H9 (cell line): ENCODE data around the gene MLANA. TPM values are rescaled to one million over a fixed set of nuclear protein-coding genes. Genes with fewer than 3 reads are reported as not detected.

Experiments
- DNase-seq: peaks from one replicate; pipeline ENCODE4 v3.0.0-alpha.2; 2017
- H2AFZ ChIP-seq: one replicate; pipeline ENCODE4 v1.6.1; 2013; ENCODE audit warnings: mild to moderate bottlenecking, low read length, control low read depth, moderate library complexity
- H2AK5ac ChIP-seq: 2 replicates; pipeline ENCODE4 v1.6.1; 2013; ENCODE audit warnings: low read length, control low read depth, mixed read lengths; ENCODE audit not compliant: insufficient read length
- H2BK120ac ChIP-seq: one replicate; pipeline ENCODE4 v1.6.1; 2013; ENCODE audit warnings: low read depth, mild to moderate bottlenecking, low read length, control low read depth, inconsistent platforms; ENCODE audit not compliant: poor library complexity, severe bottlenecking
- H2BK12ac ChIP-seq: 2 replicates; pipeline ENCODE4 v1.6.1; 2013; ENCODE audit warnings: low read length, control low read depth, mixed read lengths, low read depth; ENCODE audit not compliant: insufficient read length
- H2BK15ac ChIP-seq: 2 replicates; pipeline ENCODE4 v1.6.1; 2013; ENCODE audit warnings: low read depth, low read length, control low read depth
- H2BK20ac ChIP-seq: one replicate; pipeline ENCODE4 v1.6.1; 2013; ENCODE audit warnings: low read depth, mild to moderate bottlenecking, low read length, control low read depth, inconsistent platforms; ENCODE audit not compliant: poor library complexity, severe bottlenecking
- H2BK5ac ChIP-seq: 2 replicates; pipeline ENCODE4 v1.6.1; 2013; ENCODE audit warnings: low read length, control low read depth, mixed read lengths; ENCODE audit not compliant: insufficient read length
- H3K14ac ChIP-seq: 2 replicates; pipeline ENCODE4 v1.6.1; 2013; ENCODE audit warnings: low read length, control low read depth; ENCODE audit not compliant: insufficient read depth
- H3K18ac ChIP-seq: 2 replicates; pipeline ENCODE4 v1.6.1; 2013; ENCODE audit warnings: low read depth, mild to moderate bottlenecking, mixed read lengths, low read length, control low read depth; ENCODE audit not compliant: insufficient read length
- H3K23ac ChIP-seq: 2 replicates; pipeline ENCODE4 v1.6.1; 2013; ENCODE audit warnings: low read length, control low read depth, mixed read lengths, low read depth; ENCODE audit not compliant: insufficient read length
- H3K23me2 ChIP-seq: 2 replicates; pipeline ENCODE4 v1.6.1; 2013; ENCODE audit warnings: low read depth, mild to moderate bottlenecking, mixed read lengths, low read length, control low read depth; ENCODE audit not compliant: insufficient read length, poor library complexity, severe bottlenecking
- H3K27ac ChIP-seq: 2 replicates; pipeline ENCODE4 v1.5.1; 2013; ENCODE audit warnings: low read length, control low read depth, mixed read lengths, low read depth; ENCODE audit not compliant: insufficient read length
- H3K27me3 ChIP-seq: 2 replicates; pipeline ENCODE4 v1.6.1; 2013; ENCODE audit warnings: low read length, control low read depth, inconsistent platforms; ENCODE audit not compliant: insufficient read depth
- H3K4ac ChIP-seq: 2 replicates; pipeline ENCODE4 v1.6.1; 2013; ENCODE audit warnings: low read depth, mild to moderate bottlenecking, control low read depth, inconsistent platforms, low read length, moderate library complexity
- H3K4me1 ChIP-seq: 2 replicates; pipeline ENCODE4 v1.6.1; 2013; ENCODE audit warnings: low read length, control low read depth, inconsistent platforms; ENCODE audit not compliant: insufficient read depth
- H3K4me2 ChIP-seq: 2 replicates; pipeline ENCODE4 v1.6.1; 2013; ENCODE audit warnings: low read length, control low read depth, mixed read lengths; ENCODE audit not compliant: insufficient read length, insufficient read depth
- H3K56ac ChIP-seq: 2 replicates; pipeline ENCODE4 v1.6.1; 2013; ENCODE audit warnings: low read depth, mild to moderate bottlenecking, mixed read lengths, low read length, control low read depth; ENCODE audit not compliant: insufficient read length
- H3K79me1 ChIP-seq: 2 replicates; pipeline ENCODE4 v1.6.1; 2013; ENCODE audit warnings: low read depth, mild to moderate bottlenecking, moderate library complexity, low read length, control low read depth, inconsistent platforms; ENCODE audit not compliant: insufficient read depth, poor library complexity, severe bottlenecking
- H3K79me2 ChIP-seq: 2 replicates; pipeline ENCODE4 v1.6.1; 2013; ENCODE audit warnings: low read length, control low read depth, inconsistent platforms; ENCODE audit not compliant: insufficient read depth
- H3K9ac ChIP-seq: 2 replicates; pipeline ENCODE4 v1.6.1; 2013; ENCODE audit warnings: low read length, control low read depth, mixed read lengths; ENCODE audit not compliant: insufficient read length; ENCODE audit errors: extremely low read depth
- H3K9me3 ChIP-seq: one replicate; pipeline ENCODE4 v1.6.1; 2013; ENCODE audit warnings: low read depth, low read length, inconsistent platforms; ENCODE audit not compliant: control insufficient read depth
- H3T11ph ChIP-seq: one replicate; pipeline ENCODE4 v1.6.1; 2013; ENCODE audit warnings: mild to moderate bottlenecking, low read length, control low read depth, inconsistent platforms
- H4K20me1 ChIP-seq: one replicate; pipeline ENCODE4 v1.6.1; 2013; ENCODE audit not compliant: control insufficient read depth, insufficient read length, insufficient read depth
- H4K5ac ChIP-seq: 2 replicates; pipeline ENCODE4 v1.6.1; 2013; ENCODE audit warnings: low read depth, mild to moderate bottlenecking, mixed read lengths, low read length, control low read depth; ENCODE audit not compliant: insufficient read length
- H4K8ac ChIP-seq: replicated peaks from 2 replicates; pipeline ENCODE4 v1.6.1; 2013; ENCODE audit warnings: low read length, control low read depth, mixed read lengths, low read depth; ENCODE audit not compliant: insufficient read length
- H4K91ac ChIP-seq: 2 replicates; pipeline ENCODE4 v1.6.1; 2013; ENCODE audit warnings: low read depth, mild to moderate bottlenecking, moderate library complexity, mixed read lengths, low read length, control low read depth; ENCODE audit not compliant: insufficient read length
- H3K27ac Mint-ChIP-seq, 3 experiments: 2 replicates in 2 of 3; 3 replicates in 1 of 3; pipeline ENCODE4 v1.8.0; 2020 to 2021; ENCODE audit warnings: mixed read lengths in 3 of 3, mild to moderate bottlenecking in 1 of 3, moderate library complexity in 1 of 3
- H3K27me3 Mint-ChIP-seq: 2 replicates; pipeline ENCODE4 v1.8.0; 2021; ENCODE audit warnings: low read depth, mild to moderate bottlenecking, moderate library complexity, mixed read lengths
- H3K36me3 Mint-ChIP-seq, 3 experiments: 2 replicates in 2 of 3; 3 replicates in 1 of 3; pipeline ENCODE4 v1.8.0; 2020 to 2021; ENCODE audit warnings: low read depth in 3 of 3, mixed read lengths in 3 of 3; ENCODE audit not compliant: insufficient read depth in 1 of 3
- H3K4me1 Mint-ChIP-seq, 2 experiments: 2 replicates each; pipeline ENCODE4 v1.8.0; 2020; ENCODE audit warnings: mixed read lengths in 2 of 2
- H3K4me3 Mint-ChIP-seq, 2 experiments: 2 replicates in 1 of 2; 3 replicates in 1 of 2; pipeline ENCODE4 v1.8.0; 2020 to 2021; ENCODE audit warnings: mild to moderate bottlenecking in 2 of 2, mixed read lengths in 2 of 2, moderate library complexity in 1 of 2
- H3K9me3 Mint-ChIP-seq, 2 experiments: 2 replicates in 1 of 2; 3 replicates in 1 of 2; pipeline ENCODE4 v1.8.0; 2020; ENCODE audit warnings: mild to moderate bottlenecking in 2 of 2, mixed read lengths in 2 of 2, moderate library complexity in 1 of 2
- CTCF ChIP-seq: fragments of 200-600 bp; sonication (generic); conservative IDR thresholded peaks from 3 replicates; pipeline ENCODE4 v1.8.0; 2021; ENCODE audit warnings: antibody characterized with exemption, mild to moderate bottlenecking
- WGBS: extraction: QIAGEN DNeasy Blood & Tissue Kit; methylation state at CpG from one replicate; pipeline ENCODE4 v1.1.7; 2013; ENCODE audit warnings: missing lambda C conversion rate, low lambda C conversion rate, mixed read lengths; ENCODE audit not compliant: insufficient read length; ENCODE audit errors: extremely low coverage; 5-methylcytosine and 5-hydroxymethylcytosine counted together
- total RNA-seq: library from RNA; stranded (reverse); gene quantifications from 2 replicates; pipeline ENCODE4 v1.2.1, GENCODE V29; 2021

The MLANA gene
- total RNA-seq, 1 experiment from 2014 or later: not detected

- no peak overlapping the region for H3K23ac ChIP-seq
- H3K9me3 ChIP-seq: no peaks in the 10 kb centered on the region
- DNase-seq: no peak
- H3T11ph ChIP-seq: no peak overlapping the region
- WGBS: no CpG with 5 or more reads among the region's 3 CpGs
- Mint-ChIP-seq H3K27me3 (no peaks in the 10 kb centered on the region), H3K9me3 (no peaks in the 10 kb centered on the region), H3K4me1 (no peaks in the 10 kb centered on the region), H3K27ac (no peak overlapping the region), H3K36me3 (no peaks in the 10 kb centered on the region), H3K4me3 (no peak overlapping the region)
- H4K20me1 ChIP-seq: no peaks in the 10 kb centered on the region
- H2AK5ac ChIP-seq: no peak overlapping the region
- no peak overlapping the region for H4K5ac ChIP-seq
- H2BK15ac ChIP-seq: no peak overlapping the region
- no peak overlapping the region for H3K4me2 ChIP-seq
- H3K27ac ChIP-seq: no peak overlapping the region
- H3K79me2 ChIP-seq: no peaks in the 10 kb centered on the region
- H3K4ac ChIP-seq: no peak overlapping the region
- no peak overlapping the region for H2BK5ac ChIP-seq
- H2BK20ac ChIP-seq: no peak overlapping the region
- no peak overlapping the region for H2BK12ac ChIP-seq
- no peak overlapping the region for H3K9ac ChIP-seq
- no peak overlapping the region for H4K91ac ChIP-seq
- no peaks in the 10 kb centered on the region for H3K4me1 ChIP-seq
- no peak overlapping the region for H3K14ac ChIP-seq
- no peak for TF ChIP-seq CTCF
- no peak overlapping the region for H3K56ac ChIP-seq
- no peak overlapping the region for H3K18ac ChIP-seq
- H3K27me3 ChIP-seq: no peaks in the 10 kb centered on the region
- H3K79me1 ChIP-seq: no peaks in the 10 kb centered on the region
- no peak overlapping the region for H4K8ac ChIP-seq
- no peaks in the 10 kb centered on the region for H3K23me2 ChIP-seq
- H2BK120ac ChIP-seq: no peak overlapping the region
- H2AFZ ChIP-seq: no peak overlapping the region
Observed at GRCh38 chr9:5908918-5909317, 18.2 kb downstream of the MLANA start.
